GM18907 (cell line): ENCODE measurements around the gene PPIB.
"Not testable (repeated sequence)": the region's sequence is repeated elsewhere in the genome, so short reads cannot be mapped to it uniquely, and the experiment has no call there.

Experiments used
- ATAC-seq: cut with Tn5 transposase; IDR thresholded peaks from one replicate; pipeline ENCODE4 v1.9.1; 2021; ENCODE audit warnings: mild to moderate bottlenecking, moderate library complexity; ENCODE audit not compliant: unreplicated experiment

The PPIB gene

DNA sequence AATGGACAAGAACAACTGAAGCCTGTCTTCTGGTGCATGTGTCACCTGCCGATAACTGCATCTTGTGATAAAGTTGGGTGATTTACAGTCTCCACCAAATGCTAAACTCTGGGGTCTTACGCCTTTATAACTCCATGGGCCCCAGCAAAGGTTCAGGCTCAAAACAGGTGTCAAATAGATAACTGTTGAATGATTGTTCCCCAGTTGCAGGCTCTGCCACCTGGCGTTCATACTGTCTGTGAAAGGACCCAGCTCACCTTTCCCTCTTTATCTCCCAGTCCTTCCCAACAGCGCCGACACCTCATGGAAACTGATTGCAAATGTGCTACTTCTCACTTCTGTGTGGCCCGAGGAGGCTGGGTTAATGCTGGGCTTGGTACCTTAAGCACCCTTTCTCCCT is 19.5 kb downstream of the PPIB start:
- ATAC-seq: no peak

DNA sequence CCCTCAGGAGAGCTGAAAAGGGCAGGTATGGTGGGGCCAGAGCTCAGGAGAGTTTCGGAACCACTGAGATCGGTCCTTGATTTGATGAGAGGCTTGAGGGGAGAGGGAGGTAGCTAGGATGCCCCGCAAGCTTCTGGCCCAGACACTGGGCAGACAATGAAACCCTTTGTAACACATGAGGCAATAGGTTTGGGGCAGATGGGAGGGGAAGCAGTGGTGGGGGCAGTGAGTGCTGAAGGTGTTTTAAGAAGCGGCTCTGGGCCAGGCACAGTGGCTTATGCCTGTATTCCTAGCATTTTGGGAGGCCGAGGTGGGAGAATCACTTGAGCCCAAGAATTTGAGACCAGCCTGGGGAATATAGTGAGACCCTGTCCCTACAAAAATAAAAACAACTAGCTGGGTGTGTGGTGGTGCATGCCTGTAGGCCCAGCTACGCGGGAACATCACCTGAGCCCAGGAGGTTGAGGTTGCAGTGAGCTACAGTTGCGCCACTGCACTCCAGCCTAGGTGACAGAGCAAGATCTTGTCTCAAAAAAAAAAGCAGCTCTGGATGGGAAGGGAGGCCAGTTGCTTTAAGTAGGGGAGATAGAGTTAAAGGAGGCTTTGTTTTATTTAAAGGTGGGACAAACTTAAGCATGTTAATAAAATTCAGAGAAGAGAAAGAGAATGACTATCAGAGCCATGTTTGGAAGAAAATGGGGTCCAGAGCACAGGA is 20.9 kb downstream of the PPIB start:
- ATAC-seq: no peak

DNA sequence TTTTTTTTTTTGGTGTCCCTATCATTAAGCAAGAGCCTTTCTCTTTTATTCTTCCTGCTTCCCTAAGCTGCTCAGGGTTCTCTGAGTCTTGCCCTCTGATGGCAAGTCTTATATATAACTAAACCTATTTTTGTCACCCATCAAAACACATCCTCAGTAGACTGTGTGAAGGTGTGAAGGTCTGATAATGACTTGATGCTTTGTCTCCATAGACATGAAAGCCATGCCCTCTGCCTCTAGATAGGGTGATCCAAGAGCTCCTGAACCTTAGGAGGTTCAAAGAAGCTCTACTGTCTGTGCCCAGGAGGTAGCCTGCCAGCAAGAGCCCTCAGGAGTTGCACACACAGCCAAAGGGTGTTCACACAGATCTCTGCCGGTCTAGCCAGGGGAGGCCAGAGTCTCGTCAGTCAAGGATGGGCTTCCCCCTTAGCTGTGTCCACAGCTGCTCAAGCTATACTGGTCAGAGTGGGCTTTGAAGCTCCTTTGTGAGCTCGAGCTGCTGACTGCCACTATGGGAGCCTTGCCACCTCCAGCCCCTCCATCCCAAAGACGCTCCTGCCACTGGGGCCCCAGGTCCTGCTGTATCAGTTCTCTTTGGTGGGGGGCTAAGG is 24.4 kb downstream of the PPIB start:
- no peak for ATAC-seq

DNA sequence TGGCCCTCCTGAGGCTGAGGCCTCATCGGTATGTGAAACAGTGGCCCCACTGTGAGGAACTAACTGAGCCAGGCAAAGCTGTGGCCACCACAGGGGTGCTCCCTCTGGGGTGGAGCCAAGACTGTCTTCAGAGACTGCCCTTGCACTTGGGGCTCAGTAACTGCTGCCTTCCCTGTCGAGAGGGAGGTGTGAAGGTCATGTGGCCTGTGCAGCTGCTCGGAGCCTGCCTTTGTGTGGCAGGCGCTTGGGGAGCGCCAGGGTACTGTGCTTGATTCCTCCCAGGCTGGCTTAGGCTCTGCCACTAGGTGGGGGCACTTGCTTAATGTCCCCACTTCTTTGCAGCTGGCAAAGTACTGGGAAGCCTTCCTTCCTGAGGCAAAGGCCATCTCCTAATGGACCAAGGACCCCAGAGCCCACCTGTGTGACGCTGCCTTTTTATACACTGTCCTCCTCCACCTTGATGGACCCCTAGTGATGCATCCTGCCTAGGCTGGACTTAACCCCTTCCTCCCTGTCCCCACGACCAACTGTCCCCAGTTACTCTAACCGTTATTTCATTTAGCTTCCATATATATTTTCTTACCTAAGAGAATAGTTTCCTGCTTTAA is 25.5 kb downstream of the PPIB start:
- ATAC-seq: no peak

DNA sequence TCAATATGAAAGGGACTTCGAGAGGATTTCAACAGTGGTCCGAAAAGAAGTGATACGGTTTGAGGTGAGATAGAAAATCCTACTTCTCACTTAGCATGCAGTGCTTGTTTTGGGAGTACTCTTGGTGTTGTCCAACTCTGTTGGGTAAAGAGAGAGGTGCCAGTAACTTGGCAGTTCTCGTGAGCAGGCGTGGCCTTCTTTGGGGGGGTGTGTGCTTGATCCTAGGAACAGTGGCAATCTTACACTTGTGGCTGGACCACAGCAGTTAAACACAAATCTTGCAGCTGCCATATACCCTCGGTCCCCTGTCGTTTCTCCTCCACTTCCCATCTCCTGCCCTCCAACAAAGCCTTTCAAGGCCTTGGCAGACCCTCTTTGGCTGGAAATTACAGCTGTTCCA is 26.5 kb downstream of the PPIB start:
- ATAC-seq: no peak

DNA sequence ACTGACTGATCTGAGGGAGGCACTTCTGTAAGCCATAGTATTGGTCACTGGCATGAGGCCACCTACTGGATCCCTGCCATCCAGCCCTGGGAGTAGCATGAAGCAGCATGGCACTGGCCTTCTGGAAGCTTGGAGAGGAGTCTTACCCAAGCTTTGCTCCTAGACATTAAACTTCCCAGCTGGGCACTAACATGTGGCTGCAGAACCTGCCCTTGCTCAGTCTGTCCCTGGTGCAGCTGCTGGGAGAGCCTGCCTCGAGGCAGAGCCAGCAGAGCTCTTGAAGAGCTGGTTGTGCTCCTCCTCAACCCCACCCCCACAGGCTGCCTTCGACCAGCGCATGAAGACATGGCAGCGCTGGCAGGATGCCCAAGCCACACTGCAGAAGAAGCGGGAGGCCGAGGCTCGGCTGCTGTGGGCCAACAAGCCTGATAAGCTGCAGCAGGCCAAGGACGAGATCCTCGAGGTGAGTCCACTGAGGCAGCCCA is 28.4 kb downstream of the PPIB start:
- ATAC-seq: no peak

DNA sequence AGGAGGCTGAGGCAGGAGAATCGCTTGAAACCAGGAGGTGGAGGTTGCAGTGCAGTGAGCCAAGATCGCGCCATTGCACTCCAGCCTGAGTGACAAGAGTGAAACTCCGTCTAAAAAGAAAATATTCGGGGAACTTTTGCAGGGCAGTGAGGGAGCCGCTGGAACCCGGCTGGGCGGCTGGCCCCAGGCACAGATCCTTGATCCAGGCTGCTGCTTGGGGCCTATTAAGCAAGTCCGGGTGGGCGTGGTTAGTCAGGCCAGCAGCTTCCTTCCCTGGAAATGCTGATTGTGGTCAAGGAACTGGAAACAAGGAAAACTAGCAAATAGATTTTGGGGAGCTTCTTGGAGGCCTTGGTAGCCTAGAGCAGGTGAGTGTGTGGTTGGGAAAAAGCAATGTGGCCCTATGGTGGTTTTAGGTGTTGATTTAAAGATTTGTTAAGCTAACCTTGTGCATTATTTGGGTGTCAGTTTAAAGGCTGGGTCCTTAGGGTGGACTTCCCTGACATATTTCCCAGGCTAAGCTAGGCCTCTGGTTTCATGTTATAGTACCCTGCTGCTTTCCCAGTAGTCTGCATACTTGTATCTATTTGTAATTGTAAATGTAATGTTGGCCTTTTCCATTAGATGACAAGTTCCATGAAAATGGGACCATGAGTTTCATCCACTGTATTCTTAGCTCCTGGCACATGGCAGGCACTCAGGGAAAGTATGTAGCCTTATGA is 29.0 kb downstream of the PPIB start:
- ATAC-seq: no peak

DNA sequence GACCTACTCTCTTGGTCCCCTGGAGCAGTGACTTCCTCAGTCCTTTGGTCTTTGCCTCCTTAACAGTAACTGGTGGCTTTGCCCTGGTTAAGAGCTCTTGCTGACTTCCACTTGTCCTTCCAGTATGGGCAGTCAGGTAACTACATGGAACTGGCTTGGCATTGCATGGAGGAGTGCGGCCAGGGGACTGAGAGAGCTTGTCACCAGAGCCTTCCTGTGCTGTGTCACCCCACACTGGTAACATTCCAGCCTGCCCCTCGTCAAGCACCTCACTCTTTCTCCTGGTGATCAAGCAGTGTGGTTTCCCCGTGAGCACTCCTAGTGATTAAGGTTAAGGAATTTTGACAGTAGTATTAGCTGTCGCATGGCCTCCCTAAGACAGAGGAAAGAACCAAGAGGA is 30.6 kb downstream of the PPIB start:
- no peak for ATAC-seq

DNA sequence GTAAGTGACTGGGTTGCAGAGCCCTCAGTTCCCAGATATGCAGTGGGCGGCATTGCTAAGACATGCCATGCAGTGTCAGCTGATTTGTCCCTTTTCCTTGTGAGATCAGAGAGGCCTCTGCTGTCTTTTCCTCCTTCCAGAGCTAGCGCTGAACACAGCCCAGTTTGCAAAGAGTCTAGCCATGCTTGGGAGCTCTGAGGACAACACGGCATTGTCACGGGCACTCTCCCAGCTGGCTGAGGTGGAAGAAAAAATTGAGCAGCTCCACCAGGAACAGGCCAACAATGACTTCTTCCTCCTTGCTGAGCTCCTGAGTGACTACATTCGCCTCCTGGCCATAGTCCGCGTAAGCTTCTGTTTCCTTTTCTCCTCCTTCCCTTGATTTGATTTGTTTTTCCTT is 31.3 kb downstream of the PPIB start:
- no peak for ATAC-seq

DNA sequence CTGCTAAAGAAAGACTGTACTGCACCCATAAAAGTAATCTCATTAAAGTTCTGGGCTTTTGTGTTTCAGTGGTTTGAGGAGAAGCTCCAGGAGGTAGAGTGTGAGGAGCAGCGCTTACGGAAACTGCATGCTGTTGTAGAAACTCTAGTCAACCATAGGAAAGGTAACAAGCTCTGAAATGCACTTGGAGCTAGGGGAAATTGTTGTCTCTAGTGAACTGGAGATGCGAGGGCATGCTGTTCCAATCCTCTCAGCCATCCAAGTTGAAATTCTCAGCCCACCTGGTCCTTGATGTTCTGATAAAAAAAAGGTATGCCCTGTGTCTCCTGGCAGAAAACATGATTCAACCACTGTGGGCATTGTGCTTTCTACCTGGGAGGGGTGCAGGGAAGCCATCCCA is 32.7 kb downstream of the PPIB start:
- ATAC-seq: no peak

DNA sequence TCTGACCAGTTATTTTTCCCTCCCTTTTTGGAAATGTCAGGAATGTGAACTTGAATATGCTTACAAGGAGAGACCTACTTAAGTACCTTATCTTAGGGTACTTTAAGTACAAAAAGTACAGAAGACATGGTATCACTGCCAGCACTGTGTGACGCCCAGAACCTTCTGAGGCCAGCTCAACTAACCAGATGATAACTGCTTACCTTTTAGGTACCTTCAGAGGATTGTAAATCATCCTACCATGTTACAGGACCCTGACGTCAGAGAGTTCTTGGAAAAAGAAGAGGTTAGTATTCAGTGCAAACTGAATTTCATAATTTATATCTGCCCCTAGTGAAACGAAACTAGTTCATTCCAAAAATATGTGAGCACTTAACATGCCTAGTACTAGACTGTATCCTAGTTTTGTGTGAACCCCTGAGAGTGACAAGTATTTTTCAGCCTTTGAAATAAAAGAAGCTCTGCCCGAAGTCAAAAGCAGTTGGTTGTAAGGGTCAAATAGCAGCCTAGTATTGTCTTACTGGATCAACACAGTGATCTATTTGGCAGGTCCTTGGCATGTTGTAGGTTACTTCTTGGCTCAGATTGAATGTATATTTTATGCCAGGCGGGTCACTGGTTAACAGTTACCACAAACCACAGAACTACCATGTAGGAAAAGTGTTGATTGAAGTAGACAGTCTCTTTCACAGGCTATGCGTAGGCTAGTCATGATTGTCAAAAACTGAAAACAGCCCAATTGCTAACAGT is 35.1 kb downstream of the PPIB start:
- no peak for ATAC-seq

DNA sequence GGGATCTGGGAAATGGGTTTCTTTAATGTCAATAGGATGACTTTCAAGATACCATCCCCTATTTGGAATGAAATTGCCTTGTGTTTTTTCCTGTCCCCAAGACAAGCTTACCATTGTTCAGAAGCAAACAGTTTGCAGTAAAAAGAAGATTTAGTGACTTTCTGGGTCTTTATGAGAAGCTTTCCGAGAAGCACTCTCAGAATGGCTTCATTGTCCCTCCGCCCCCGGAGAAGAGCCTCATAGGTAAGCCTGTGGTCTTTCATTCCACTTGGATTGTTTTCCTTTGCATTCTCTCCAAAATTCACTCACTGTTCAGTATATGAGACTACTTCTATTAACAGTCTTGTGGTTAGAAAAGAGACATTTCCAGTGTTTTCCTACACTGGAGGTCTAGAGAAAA is 36.8 kb downstream of the PPIB start:
- no peak for ATAC-seq

DNA sequence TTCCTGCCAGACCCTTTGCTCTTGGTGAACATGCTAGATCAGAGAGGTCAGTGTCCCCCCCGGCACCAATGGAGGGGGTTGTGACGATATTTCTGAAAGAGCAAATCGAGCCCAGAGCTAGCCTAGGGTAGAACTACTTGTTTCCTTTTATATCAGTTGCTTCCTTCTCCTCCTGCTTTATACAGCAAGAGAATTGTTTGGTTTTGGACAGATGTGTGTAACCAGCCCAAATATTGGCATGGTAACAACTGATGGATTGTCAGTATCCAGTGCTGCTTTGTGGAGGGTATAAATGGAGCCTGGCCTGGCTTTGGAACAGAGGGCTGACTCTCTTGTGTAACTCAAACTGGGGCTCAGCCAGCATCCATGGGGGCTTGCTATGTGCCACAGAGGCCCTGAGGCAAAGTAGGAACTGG is 39.9 kb downstream of the PPIB start:
- ATAC-seq: no peak

DNA sequence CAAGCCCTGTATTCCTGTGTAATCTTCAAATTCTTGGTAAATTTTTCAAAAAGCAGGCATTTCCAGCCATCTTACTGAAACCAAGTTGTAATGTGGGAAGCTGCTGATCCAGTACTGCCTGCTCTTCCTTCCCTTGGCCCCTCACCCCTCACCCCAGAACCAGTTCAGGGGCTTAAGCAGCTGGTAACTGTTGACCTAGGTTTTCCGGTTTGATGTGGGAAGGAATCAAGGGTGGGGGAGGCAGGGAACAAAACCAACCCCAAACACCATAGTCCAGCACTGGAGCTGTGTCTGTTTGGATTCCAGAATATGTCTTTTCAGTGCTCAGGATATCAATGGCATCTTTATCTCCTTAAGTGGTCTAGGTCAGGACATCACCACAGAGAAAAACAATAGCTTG is 40.4 kb downstream of the PPIB start:
- no peak for ATAC-seq

DNA sequence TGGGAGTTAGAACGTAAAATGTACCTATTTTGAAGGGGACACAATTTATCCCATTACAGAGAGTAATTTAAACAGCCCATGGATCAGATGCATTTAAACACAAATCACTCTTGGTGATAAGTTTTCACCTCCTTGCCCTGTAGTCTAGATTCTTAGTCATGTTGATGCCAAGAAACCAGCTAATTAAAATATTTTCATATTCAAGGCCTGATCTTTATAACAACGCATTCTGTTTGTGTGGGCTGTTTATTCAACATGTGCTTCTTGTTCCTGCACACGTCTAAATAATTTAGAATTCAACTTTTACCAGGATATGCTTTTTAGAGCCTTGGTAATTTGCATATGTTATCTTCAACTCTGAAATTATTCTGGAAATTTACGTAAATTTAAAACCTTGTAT is 41.2 kb downstream of the PPIB start:
- no peak for ATAC-seq

DNA sequence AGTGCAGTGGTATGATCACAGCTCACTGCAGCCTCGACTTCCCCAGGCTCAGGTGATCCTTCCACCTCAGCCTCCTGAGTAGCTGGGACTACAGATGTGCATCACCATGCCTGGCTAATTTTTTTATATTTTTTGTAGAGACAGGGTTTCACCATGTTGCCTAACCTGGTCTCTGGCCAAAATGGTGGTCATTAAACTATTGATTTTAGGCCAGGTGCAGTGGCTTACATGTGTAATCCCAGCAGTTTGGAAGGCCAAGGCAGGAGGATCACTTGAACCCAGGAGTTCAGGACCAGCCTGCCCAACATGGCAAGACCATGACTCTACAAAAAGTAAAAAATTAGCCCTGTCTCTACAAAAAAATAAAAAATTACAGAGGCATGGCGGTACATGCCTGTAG is 42.5 kb downstream of the PPIB start:
- not testable (repeated sequence) for ATAC-seq

DNA sequence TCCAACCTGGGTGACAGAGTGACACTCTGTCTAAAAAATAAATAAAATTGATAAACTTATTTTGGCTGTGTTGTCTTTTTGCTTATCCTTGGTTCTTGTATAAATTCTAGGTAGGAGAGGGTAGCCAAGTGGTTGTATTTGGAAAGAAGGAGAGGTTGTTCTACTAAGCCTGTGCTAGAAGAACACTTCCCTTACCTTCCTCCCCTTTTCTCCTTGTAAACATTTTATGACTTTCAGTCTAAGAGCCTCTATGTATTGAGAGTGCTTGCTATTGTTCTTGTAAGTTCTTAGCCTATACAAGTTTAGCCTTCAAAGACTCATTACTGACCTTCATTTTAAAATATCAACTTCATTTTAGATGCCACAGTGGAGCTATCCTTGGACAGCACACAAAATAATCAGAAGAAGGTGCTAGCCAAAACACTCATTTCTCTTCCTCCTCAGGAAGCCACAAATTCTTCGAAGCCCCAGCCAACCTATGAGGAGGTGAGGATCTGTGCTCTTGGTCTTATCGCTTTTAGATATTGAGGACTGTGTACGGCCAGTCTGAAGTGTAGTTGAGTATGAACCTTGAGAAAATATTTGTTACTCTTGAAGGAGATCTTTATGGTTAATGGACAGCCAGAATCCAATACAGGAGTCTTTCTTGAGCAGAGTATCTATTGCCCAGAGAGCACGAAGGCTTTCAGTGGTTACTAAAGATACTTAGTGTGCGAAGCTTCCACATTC is 44.9 kb downstream of the PPIB start:
- ATAC-seq: no peak

DNA sequence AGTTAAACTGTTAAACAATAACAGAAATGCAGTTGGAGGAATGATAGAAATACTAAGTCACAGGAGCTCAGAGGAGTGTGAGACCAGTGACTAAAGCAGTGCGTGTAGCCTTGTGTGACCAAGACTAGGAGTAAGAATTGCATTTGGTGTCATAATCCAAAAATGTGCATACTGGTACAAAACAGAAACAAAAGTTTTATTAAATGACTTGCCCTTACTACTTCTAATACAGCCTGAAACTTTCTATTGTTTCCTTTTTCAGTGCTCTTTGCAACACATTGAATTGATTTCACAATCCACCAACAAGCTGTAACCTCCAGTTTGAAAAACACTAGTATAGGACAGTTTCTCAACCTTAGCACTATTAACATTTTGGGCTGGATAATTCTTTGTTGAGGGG is 49.9 kb downstream of the PPIB start:
- no peak for ATAC-seq

DNA sequence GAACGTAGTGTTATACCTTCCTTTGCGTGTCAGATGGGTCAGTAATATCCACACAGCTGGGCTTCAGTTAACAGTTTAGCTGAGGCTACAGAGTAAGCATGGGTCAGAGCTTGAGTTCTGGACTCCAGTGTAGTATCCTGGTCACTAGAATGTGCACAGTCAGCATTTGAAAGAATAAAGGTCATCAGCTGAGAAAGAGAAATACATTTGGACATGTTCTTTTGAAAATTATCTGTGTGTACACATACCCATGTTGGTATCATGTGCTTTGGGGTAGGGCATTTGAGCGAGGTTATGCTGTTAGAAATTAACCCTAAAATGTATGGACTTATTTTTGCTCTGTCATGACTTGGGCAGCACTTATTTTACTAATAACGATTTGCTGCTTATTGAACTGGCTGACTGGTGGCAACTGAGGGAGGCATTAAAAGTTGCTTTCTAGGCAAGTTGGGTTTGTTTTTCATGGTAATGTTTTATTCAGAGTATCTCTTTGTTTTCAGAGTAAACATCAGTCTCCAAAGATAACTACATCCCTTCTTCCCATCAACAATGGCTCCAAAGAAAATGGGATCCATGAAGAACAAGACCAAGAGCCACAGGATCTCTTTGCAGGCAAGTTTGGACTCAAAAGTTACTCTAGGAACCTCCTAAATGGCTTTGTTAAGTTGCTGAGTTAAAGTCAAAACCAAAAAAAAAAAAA is 50.6 kb downstream of the PPIB start:
- ATAC-seq: no peak

DNA sequence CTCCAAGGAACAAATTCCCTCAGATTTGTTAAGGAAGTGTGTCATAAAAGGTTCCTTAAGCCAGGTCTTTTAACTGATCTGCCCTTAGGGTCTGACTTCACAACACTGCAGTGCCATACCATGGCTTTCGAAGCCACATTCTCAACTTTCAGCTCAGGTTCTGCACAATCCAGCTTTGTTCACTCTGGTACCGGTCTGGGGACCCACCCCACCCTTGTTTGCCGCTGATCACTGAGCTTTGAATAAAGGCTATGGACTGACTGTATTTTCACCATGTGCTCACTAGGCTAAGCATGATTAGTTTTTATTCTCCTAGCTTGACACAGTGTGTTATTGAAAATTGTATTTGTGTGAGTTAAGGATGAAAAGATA is 51.2 kb downstream of the PPIB start:
- ATAC-seq: no peak
